ENCODE data around the gene CMTM8.

Gene CMTM8

DNA sequence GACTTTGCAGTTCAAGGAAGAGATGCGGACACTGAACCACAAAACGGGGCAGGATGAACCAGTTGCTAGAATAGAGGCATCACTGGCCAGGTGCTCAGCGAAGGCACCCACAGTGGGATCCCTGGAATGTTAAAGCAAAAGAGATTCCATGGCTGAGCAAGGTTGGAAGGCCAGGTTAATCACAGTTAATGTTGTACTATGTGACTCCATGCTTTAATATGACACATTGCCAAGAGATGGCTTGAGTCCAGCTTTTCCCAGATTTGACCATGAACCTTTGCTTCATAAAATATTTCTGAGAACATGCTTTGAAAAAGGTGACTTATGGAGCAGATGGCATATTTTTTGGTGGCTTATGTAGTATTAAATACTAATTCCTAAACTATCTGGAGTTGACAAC lies 77.0 kb downstream of the CMTM8 start:
- no peaks in the 10 kb centered on the region for H3K79me2 ChIP-seq (ENCODE audit: insufficient read depth, low read depth)
- no peaks in the 10 kb centered on the region for H3K36me3 ChIP-seq (ENCODE audit: insufficient read depth)
- H3K27me3 ChIP-seq (ENCODE audit: insufficient read depth, low read depth): no peaks in the 10 kb centered on the region
- H3K27ac ChIP-seq: no peak overlapping the region
- no peak overlapping the region for H2AFZ ChIP-seq (ENCODE audit: low read depth)
- H3K4me2 ChIP-seq: no peak overlapping the region
- no peaks in the 10 kb centered on the region for H4K20me1 ChIP-seq (ENCODE audit: insufficient read depth)
- no peaks in the 10 kb centered on the region for H3K4me1 ChIP-seq (ENCODE audit: low read depth, poor library complexity, severe bottlenecking)
- TF ChIP-seq, protein P1, sequence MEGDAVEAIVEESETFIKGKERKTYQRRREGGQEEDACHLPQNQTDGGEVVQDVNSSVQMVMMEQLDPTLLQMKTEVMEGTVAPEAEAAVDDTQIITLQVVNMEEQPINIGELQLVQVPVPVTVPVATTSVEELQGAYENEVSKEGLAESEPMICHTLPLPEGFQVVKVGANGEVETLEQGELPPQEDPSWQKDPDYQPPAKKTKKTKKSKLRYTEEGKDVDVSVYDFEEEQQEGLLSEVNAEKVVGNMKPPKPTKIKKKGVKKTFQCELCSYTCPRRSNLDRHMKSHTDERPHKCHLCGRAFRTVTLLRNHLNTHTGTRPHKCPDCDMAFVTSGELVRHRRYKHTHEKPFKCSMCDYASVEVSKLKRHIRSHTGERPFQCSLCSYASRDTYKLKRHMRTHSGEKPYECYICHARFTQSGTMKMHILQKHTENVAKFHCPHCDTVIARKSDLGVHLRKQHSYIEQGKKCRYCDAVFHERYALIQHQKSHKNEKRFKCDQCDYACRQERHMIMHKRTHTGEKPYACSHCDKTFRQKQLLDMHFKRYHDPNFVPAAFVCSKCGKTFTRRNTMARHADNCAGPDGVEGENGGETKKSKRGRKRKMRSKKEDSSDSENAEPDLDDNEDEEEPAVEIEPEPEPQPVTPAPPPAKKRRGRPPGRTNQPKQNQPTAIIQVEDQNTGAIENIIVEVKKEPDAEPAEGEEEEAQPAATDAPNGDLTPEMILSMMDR (conservative IDR thresholded peaks at IDR 0.05; ENCODE audit: low read depth, low read length): no peak
- H3K9ac ChIP-seq: no peak overlapping the region
- H3K4me3 ChIP-seq (IDR thresholded peaks at IDR 0.05; ENCODE audit: insufficient read depth, low read depth, low read length): no peak overlapping the region

DNA sequence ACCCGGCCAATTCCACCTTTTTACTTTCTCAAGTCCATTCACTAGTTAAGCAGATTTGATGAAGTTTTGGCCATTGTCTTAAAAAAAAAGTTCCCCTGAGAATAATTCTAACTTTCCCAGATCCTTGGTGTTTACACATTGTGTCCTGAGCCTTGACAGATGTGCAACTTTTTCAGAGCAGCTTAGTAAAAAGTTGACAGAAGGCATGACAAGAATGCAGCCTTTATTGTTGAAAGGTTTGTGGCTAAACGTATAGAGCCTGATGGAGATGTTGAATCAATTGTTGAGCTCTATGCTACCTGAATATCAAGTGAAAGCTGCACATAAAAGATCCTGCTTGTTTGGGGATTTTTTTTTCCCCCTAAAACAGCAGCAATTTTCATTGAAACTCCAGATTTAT lies 77.8 kb downstream of the CMTM8 start:
- H4K20me1 ChIP-seq (ENCODE audit: insufficient read depth): no peaks in the 10 kb centered on the region
- TF ChIP-seq, protein P1 (conservative IDR thresholded peaks at IDR 0.05; ENCODE audit: low read depth, low read length): no peak
- H3K79me2 ChIP-seq (ENCODE audit: insufficient read depth, low read depth): no peaks in the 10 kb centered on the region
- H3K4me2 ChIP-seq: no peak overlapping the region
- H3K27me3 ChIP-seq (ENCODE audit: insufficient read depth, low read depth): no peaks in the 10 kb centered on the region
- no peaks in the 10 kb centered on the region for H3K4me1 ChIP-seq (ENCODE audit: low read depth, poor library complexity, severe bottlenecking)
- H2AFZ ChIP-seq (ENCODE audit: low read depth): no peak overlapping the region
- H3K36me3 ChIP-seq (ENCODE audit: insufficient read depth): no peaks in the 10 kb centered on the region
- H3K9ac ChIP-seq: no peak overlapping the region
- H3K4me3 ChIP-seq (IDR thresholded peaks at IDR 0.05; ENCODE audit: insufficient read depth, low read depth, low read length): no peak overlapping the region
- no peak overlapping the region for H3K27ac ChIP-seq

DNA sequence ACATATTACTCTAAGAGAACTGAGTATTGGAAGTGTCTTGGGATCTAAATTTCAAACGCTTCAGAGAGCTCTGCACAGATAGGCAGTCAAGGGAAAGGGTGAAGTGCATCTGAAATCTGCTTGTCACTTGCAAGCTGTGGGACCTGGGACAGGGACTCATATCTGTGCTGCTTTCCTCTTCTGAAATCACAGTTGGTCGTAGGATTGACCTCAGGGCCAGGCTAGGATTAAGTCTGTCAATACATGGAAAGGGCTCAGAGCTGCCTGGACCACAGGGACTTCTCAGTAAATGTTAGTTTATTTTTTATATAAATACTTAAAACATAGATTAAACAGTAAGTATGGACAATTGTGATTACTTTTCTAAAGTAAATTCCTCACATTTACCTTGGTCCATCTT lies 78.5 kb downstream of the CMTM8 start:
- no peak overlapping the region for H3K9ac ChIP-seq
- H2AFZ ChIP-seq (ENCODE audit: low read depth): no peak overlapping the region
- no peaks in the 10 kb centered on the region for H3K36me3 ChIP-seq (ENCODE audit: insufficient read depth)
- no peaks in the 10 kb centered on the region for H3K79me2 ChIP-seq (ENCODE audit: insufficient read depth, low read depth)
- no peak overlapping the region for H3K27ac ChIP-seq
- no peaks in the 10 kb centered on the region for H3K27me3 ChIP-seq (ENCODE audit: insufficient read depth, low read depth)
- no peaks in the 10 kb centered on the region for H3K4me1 ChIP-seq (ENCODE audit: low read depth, poor library complexity, severe bottlenecking)
- H3K4me2 ChIP-seq: no peak overlapping the region
- H4K20me1 ChIP-seq (ENCODE audit: insufficient read depth): no peaks in the 10 kb centered on the region
- TF ChIP-seq, protein P1 (conservative IDR thresholded peaks at IDR 0.05; ENCODE audit: low read depth, low read length): no peak
- no peak overlapping the region for H3K4me3 ChIP-seq (IDR thresholded peaks at IDR 0.05; ENCODE audit: insufficient read depth, low read depth, low read length)

DNA sequence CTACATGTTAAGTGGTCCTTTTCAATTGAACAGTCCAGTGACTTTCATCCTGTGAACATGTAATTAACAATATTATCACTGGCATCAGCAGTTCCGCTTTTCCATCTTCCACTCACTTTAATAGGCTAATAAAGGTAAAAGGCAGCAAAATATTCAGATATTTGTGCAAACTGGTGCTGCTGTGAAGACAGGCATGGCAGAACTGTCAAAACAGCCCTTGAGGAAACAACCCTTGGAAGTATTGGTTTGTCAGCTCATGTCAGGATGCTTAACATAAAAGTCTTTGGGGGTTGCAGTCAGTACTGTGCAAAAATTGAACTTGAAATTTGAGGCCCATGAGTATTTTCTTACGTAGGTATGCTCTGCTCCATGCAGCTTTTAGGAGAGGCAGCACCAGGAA lies 81.1 kb downstream of the CMTM8 start:
- no peaks in the 10 kb centered on the region for H3K36me3 ChIP-seq (ENCODE audit: insufficient read depth)
- H3K27me3 ChIP-seq (ENCODE audit: insufficient read depth, low read depth): no peaks in the 10 kb centered on the region
- TF ChIP-seq, protein P1 (conservative IDR thresholded peaks at IDR 0.05; ENCODE audit: low read depth, low read length): no peak
- no peak overlapping the region for H3K27ac ChIP-seq
- H2AFZ ChIP-seq (ENCODE audit: low read depth): no peak overlapping the region
- H3K79me2 ChIP-seq (ENCODE audit: insufficient read depth, low read depth): no peaks in the 10 kb centered on the region
- H3K4me1 ChIP-seq (ENCODE audit: low read depth, poor library complexity, severe bottlenecking): no peaks in the 10 kb centered on the region
- no peak overlapping the region for H3K9ac ChIP-seq
- H4K20me1 ChIP-seq (ENCODE audit: insufficient read depth): no peaks in the 10 kb centered on the region
- no peak overlapping the region for H3K4me2 ChIP-seq
- no peak overlapping the region for H3K4me3 ChIP-seq (IDR thresholded peaks at IDR 0.05; ENCODE audit: insufficient read depth, low read depth, low read length)

DNA sequence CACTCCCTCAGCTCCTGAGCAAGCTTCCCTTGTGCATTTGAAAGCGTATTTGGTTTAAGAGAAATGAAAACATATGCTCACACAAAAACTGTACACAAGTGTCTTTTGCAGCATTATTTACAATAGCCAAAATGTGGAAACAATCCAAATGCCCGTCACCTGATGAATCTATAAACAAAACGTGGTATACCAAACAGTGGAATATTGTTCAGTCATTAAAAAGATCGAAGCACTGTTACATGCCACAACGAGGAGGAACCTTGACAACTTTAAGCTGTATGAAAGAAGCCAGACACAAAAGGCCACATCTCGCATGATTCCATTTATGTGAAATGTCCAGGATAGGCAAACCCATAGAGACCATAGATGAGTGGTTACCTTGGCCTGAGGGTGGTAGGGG lies 81.6 kb downstream of the CMTM8 start:
- Histone ChIP-seq H3K27ac (no peak overlapping the region), H4K20me1 (ENCODE audit: insufficient read depth) (no peaks in the 10 kb centered on the region), H3K9ac (no peak overlapping the region), H3K4me1 (ENCODE audit: low read depth, poor library complexity, severe bottlenecking) (no peaks in the 10 kb centered on the region), H3K36me3 (ENCODE audit: insufficient read depth) (no peaks in the 10 kb centered on the region), H3K4me3 (IDR thresholded peaks at IDR 0.05; ENCODE audit: insufficient read depth, low read depth, low read length) (no peak overlapping the region), H3K27me3 (ENCODE audit: insufficient read depth, low read depth) (no peaks in the 10 kb centered on the region), H3K4me2 (no peak overlapping the region), H2AFZ (ENCODE audit: low read depth) (no peak overlapping the region), H3K79me2 (ENCODE audit: insufficient read depth, low read depth) (no peaks in the 10 kb centered on the region)
- TF ChIP-seq, protein P1 (conservative IDR thresholded peaks at IDR 0.05; ENCODE audit: low read depth, low read length): no peak

Measured in KMS-11 (cell line).